Metanephros (tissue), 1 donor: ENCODE data around the gene ZNF559. TPM values are rescaled to one million over a fixed set of nuclear protein-coding genes. Genes with fewer than 3 reads are reported as not detected.

Source experiments
- total RNA-seq: library from RNA; depleted of rRNA; stranded (reverse); fragments of >200 nt; gene quantifications from one replicate; pipeline ENCODE4 v1.2.3, GENCODE V29; 2014

The ZNF559 gene
- total RNA-seq = 39.2 TPM

DNA sequence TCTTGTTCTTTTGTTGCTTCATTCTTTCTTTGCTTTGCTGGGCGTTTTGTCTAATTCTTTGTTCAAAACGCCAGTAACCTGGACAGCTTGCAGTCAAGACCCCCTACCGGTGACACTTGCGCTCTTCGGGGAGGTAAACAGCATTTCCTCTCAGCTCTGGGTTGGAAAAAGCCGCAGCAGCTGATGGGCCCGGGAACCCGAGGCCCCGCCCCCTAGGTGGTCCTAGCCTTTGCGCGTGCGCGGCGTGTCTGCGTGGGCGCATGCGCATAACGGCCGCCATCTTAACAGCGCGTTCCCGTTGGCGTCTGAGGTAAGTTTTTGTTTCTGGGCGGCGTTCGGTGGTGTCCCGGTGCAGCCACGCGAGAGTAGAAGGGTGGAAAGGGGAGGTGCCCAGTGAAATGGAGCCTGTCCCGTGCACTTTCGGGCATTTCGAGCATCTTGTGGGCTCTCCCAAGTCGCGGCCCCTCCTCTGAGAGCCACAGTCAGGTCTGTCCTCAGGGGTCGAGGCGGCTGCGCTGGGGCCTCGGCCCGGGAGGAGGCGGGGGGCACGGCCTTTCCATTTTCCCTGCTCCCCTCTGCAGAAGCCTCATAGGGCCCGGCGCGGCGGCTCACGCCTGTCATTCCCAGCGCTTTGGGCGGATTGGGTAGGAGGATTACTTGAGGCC is at the start of gene ZNF559:
Gene ZNF559 (plus strand): TSS at position 261 of the 665 bp plus-strand sequence. CDS start 14,371 bp downstream, outside the sequence.

DNA sequence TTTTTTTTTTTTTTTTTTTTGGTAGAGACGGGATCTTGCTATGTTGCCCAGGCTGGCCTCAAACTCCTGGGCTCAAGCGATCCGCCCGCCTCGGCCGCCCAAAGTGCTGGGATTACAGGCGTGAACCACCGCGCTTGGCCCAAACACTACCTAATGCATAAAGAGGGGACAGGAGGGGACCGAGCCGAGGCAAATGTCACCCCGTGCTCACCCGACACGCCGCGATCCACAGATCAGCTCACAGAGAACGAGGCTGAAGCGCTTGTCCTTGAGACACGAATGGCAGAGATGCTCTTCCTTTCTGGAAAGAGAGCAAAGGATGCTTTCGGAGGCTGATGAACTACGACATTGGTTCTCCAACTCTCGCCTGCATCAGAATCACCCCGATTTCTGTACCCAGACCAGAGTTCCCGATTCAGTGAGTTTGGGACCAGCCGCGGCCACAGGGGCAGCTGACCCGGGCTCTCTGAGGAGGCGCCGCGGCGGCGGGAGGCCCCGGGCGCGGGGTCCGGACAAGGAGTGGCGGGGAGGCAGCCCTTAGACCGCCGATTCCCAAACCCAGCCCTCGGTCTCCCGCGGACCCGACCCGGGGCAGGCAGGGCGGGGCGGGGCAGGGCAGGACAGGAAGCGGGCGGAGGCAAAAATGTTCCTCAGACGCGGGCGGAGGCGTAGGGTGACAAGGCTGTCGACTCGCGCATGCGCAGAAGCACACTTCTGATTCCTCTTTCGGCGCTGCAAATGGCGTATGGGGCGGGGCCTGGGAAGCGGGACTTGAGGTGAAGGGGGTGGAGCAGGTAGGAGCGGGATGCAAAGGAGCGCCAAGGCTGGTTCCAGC is 14.6 kb upstream of the ZNF559 start, which contains the start of gene ZNF699:
Gene ZNF699 (minus strand): TSS at position 700 of the 835 bp plus-strand sequence. CDS start 4,719 bp downstream, outside the sequence.

DNA sequence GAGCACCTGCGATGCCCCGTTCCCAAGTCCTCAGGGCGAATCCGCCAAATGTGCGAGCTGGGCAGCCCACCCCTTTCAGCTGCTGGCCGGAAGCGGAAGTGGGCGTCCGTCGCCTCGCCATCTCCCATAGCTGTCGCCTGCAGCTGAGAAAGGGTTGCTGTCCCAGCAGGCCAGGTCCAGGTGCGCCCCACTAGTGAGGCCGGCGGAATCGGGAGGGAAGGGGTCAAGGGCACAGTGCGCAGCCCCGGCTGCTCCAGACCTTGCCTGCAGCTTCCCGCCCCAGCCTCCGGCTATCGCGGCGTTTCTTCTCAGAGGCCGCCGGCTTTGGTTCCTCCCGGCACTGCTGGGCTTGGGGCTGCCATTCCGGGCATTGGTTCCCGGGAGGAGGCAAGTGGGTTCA is 38.9 kb downstream of the ZNF559 start, which contains the start of gene ZNF177:
Gene ZNF177 (plus strand): TSS at position 109 of the 400 bp plus-strand sequence. CDS start 15,299 bp downstream, outside the sequence.

Other genes with a start within 250 kb of the ZNF559 start
- not detected for gene OR1M1, start 237.1 kb upstream of the ZNF559 start, total RNA-seq
- gene OR7G2, start 216.7 kb upstream of the ZNF559 start, total RNA-seq = not detected
- not detected for gene OR7G1, start 208.4 kb upstream of the ZNF559 start, total RNA-seq
- not detected for gene OR7G3, start 197.2 kb upstream of the ZNF559 start, total RNA-seq
- gene ZNF317, start 183.8 kb upstream of the ZNF559 start, total RNA-seq = 25.3 TPM
- gene OR7D2, start 145.2 kb upstream of the ZNF559 start, total RNA-seq = 0.12 TPM
- gene OR7D4, start 104.6 kb upstream of the ZNF559 start, total RNA-seq = not detected
- not detected for gene OR7E24, start 73.2 kb upstream of the ZNF559 start, total RNA-seq
- gene ZNF699, start 14.3 kb upstream of the ZNF559 start, total RNA-seq = 11.2 TPM
- 7.1 TPM for gene ZNF177, start 38.8 kb downstream of the ZNF559 start, total RNA-seq
- 21.4 TPM for gene ZNF266, start 111.4 kb downstream of the ZNF559 start, total RNA-seq
- not detected for gene ZNF560, start 174.4 kb downstream of the ZNF559 start, total RNA-seq
- gene ZNF426, start 214.5 kb downstream of the ZNF559 start, total RNA-seq = 21.9 TPM